Ascending aorta (tissue), 2 donors: ENCODE data around the gene KLHL40. TPM values are rescaled to one million over a fixed set of nuclear protein-coding genes. Genes with fewer than 3 reads are reported as not detected.

Source experiments
- DNase-seq, 2 donors: peaks; one replicate each; pipeline ENCODE4 v3.0.0-alpha.2; 2019; ENCODE audit warnings: low spot score in 2 of 2
- H3K27ac ChIP-seq, 2 donors: fragments of 200-600 bp; sonication (generic); one replicate each; pipeline ENCODE4 v1.5.1; 2016 to 2017; ENCODE audit warnings: mild to moderate bottlenecking in 1 of 2
- H3K27me3 ChIP-seq: fragments of 200-600 bp; sonication (generic); one replicate; pipeline ENCODE4 v1.5.1; 2017
- H3K36me3 ChIP-seq, 2 donors: fragments of 200-600 bp; sonication (generic); one replicate each; pipeline ENCODE4 v1.5.1; 2016
- H3K4me1 ChIP-seq, 2 donors: fragments of 200-600 bp; sonication (generic); one replicate each; pipeline ENCODE4 v1.5.1; 2016 to 2017; ENCODE audit warnings: mild to moderate bottlenecking in 1 of 2
- H3K4me3 ChIP-seq, 2 donors: fragments of 200-600 bp; sonication (generic); one replicate each; pipeline ENCODE4 v1.5.1; 2016 to 2017; ENCODE audit warnings: mild to moderate bottlenecking in 1 of 2
- H3K9me3 ChIP-seq, 2 donors: fragments of 200-600 bp; sonication (generic); one replicate each; pipeline ENCODE4 v1.5.1; 2016
- CTCF ChIP-seq, 3 experiments: fragments of 200-600 bp in 2 of 3; fragments of 450-650 bp in 1 of 3; sonication (generic) in 2 of 3; IDR thresholded peaks; one replicate each; pipeline ENCODE4 v1.5.1; 2016 to 2019; ENCODE audit warnings: antibody characterized with exemption in 3 of 3, mild to moderate bottlenecking in 1 of 3, moderate library complexity in 1 of 3
- intact Hi-C: fragments of 100-400 bp; cut with DNase I; formaldehyde crosslinking; loops from one replicate; pipeline ENCODE4 v1.15.1; 2023
- total RNA-seq: library from RNA; depleted of rRNA; stranded (reverse); fragments of >200 nt; gene quantifications from one replicate; pipeline ENCODE4 v1.1.0, GENCODE V29; 2016

KLHL40 gene
- total RNA-seq, 1 donor from 2014 or later: not detected

GRCh38 chr3:42702066-42702951 lies 17.0 kb downstream of the KLHL40 start, which contains the start of gene HHATL:
Gene HHATL (minus strand): TSS chr3:42702798. CDS start chr3:42700826, 1,972 bp downstream.
- no peak for TF ChIP-seq CTCF (IDR thresholded peaks at IDR 0.05)
- H3K4me3 ChIP-seq: no peak within 1 kb of the TSS
- peak in 1 of 2 donors; percentile 60 for DNase-seq
- peaks cover 0 to 2% of the 10 kb centered on the region in 2 donors for H3K4me1 ChIP-seq
- no peaks in the 10 kb centered on the region for H3K9me3 ChIP-seq
- no peak within 1 kb of the TSS for H3K27ac ChIP-seq
- no peaks in the 10 kb centered on the region for H3K27me3 ChIP-seq
- intact Hi-C loops: no loop called here
- H3K36me3 ChIP-seq: no peaks in the 10 kb centered on the region

- peak in 1 of 2 donors; percentile 41 for DNase-seq
Measured at GRCh38 chr3:42702982-42703694, 17.8 kb downstream of the KLHL40 start.

GRCh38 chr3:42703695-42704025 lies 18.3 kb downstream of the KLHL40 start:
- H3K27ac ChIP-seq: no peak overlapping the region
- TF ChIP-seq CTCF (IDR thresholded peaks at IDR 0.05): no peak
- peak in 1 of 2 donors; percentile 56 for DNase-seq
- no peaks in the 10 kb centered on the region for H3K9me3 ChIP-seq
- no peak overlapping the region for H3K4me3 ChIP-seq
- no peaks in the 10 kb centered on the region for H3K27me3 ChIP-seq
- intact Hi-C loops: no loop called here
- no peaks in the 10 kb centered on the region for H3K36me3 ChIP-seq
- peaks cover 0 to 2% of the 10 kb centered on the region in 2 donors for H3K4me1 ChIP-seq

More at GRCh38 chr3:42702982-42703694, 17.8 kb downstream of the KLHL40 start:
- TF ChIP-seq CTCF (IDR thresholded peaks at IDR 0.05): no peak
- intact Hi-C loops: no loop called here
- Histone ChIP-seq H3K9me3 (no peaks in the 10 kb centered on the region), H3K4me3 (no peak overlapping the region), H3K27me3 (no peaks in the 10 kb centered on the region), H3K27ac (no peak overlapping the region), H3K4me1 (peaks cover 0 to 2% of the 10 kb centered on the region in 2 donors), H3K36me3 (no peaks in the 10 kb centered on the region)

- peak in 1 of 2 donors; percentile 50 for DNase-seq
- no peak overlapping the region for H3K27ac ChIP-seq
- TF ChIP-seq CTCF (IDR thresholded peaks at IDR 0.05): no peak
- H3K4me1 ChIP-seq: peaks cover 0 to 2% of the 10 kb centered on the region in 2 donors
- no peaks in the 10 kb centered on the region for H3K36me3 ChIP-seq
- H3K4me3 ChIP-seq: no peak overlapping the region
- intact Hi-C loops: no loop called here
- H3K27me3 ChIP-seq: no peaks in the 10 kb centered on the region
- no peaks in the 10 kb centered on the region for H3K9me3 ChIP-seq
Measured at GRCh38 chr3:42704136-42704841, 19.0 kb downstream of the KLHL40 start.

GRCh38 chr3:42705058-42705767 lies 19.9 kb downstream of the KLHL40 start:
- H3K4me1 ChIP-seq: peaks cover 0 to 2% of the 10 kb centered on the region in 2 donors
- H3K36me3 ChIP-seq: no peaks in the 10 kb centered on the region
- H3K4me3 ChIP-seq: no peak overlapping the region
- H3K27me3 ChIP-seq: no peaks in the 10 kb centered on the region
- DNase-seq: peak in 1 of 2 donors; percentile 37
- intact Hi-C loops: no loop called here
- H3K9me3 ChIP-seq: no peaks in the 10 kb centered on the region
- TF ChIP-seq CTCF (IDR thresholded peaks at IDR 0.05): no peak
- no peak overlapping the region for H3K27ac ChIP-seq
